Measurements from ENCODE around the gene TIMP1.

- TF ChIP-seq, protein P1, sequence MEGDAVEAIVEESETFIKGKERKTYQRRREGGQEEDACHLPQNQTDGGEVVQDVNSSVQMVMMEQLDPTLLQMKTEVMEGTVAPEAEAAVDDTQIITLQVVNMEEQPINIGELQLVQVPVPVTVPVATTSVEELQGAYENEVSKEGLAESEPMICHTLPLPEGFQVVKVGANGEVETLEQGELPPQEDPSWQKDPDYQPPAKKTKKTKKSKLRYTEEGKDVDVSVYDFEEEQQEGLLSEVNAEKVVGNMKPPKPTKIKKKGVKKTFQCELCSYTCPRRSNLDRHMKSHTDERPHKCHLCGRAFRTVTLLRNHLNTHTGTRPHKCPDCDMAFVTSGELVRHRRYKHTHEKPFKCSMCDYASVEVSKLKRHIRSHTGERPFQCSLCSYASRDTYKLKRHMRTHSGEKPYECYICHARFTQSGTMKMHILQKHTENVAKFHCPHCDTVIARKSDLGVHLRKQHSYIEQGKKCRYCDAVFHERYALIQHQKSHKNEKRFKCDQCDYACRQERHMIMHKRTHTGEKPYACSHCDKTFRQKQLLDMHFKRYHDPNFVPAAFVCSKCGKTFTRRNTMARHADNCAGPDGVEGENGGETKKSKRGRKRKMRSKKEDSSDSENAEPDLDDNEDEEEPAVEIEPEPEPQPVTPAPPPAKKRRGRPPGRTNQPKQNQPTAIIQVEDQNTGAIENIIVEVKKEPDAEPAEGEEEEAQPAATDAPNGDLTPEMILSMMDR (IDR thresholded peaks at IDR 0.05; ENCODE audit: low read length), result no peak
- no peak for TF ChIP-seq EZH2 (IDR thresholded peaks at IDR 0.05; ENCODE audit: borderline replicate concordance, low read length)
Measured at GRCh38 chrX:47620303-47620685, 38.1 kb downstream of the TIMP1 start.
